Loucy (cell line): Measurements from ENCODE around the gene CDH4.

Source experiments
- EZH2phosphoT487 ChIP-seq: fragments of 200-600 bp; IDR thresholded peaks from 2 replicates; pipeline ENCODE4 v1.6.1; 2018; ENCODE audit warnings: antibody characterized with exemption, mild to moderate bottlenecking, moderate library complexity, borderline replicate concordance
- TF ChIP-seq, protein P1 (sequence below): fragments of 200-600 bp; sonication (generic); conservative IDR thresholded peaks from 2 replicates; pipeline ENCODE4 v1.5.1; 2014; ENCODE audit warnings: mild to moderate bottlenecking, antibody characterized with exemption, low read length

- TF ChIP-seq, protein P1, sequence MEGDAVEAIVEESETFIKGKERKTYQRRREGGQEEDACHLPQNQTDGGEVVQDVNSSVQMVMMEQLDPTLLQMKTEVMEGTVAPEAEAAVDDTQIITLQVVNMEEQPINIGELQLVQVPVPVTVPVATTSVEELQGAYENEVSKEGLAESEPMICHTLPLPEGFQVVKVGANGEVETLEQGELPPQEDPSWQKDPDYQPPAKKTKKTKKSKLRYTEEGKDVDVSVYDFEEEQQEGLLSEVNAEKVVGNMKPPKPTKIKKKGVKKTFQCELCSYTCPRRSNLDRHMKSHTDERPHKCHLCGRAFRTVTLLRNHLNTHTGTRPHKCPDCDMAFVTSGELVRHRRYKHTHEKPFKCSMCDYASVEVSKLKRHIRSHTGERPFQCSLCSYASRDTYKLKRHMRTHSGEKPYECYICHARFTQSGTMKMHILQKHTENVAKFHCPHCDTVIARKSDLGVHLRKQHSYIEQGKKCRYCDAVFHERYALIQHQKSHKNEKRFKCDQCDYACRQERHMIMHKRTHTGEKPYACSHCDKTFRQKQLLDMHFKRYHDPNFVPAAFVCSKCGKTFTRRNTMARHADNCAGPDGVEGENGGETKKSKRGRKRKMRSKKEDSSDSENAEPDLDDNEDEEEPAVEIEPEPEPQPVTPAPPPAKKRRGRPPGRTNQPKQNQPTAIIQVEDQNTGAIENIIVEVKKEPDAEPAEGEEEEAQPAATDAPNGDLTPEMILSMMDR = no peak
- TF ChIP-seq EZH2phosphoT487 = no peak
These were observed 538.2 kb downstream of the CDH4 start for GRCh38 chr20:61790116-61790827.
